Stimulated activated CD4-positive, alpha-beta T cell treated with anti-CD3 and anti-CD28 coated beads, TNF-alpha, amount 100 ng/mL, for 4 hours (primary cell): ENCODE results near the gene HACL1.
"Not testable (repeated sequence)": the region's sequence is repeated elsewhere in the genome, so short reads cannot be mapped to it uniquely, and the experiment has no call there.

Experiments used
- DNase-seq, 3 experiments: peaks; one replicate each; pipeline ENCODE4 v3.0.0-alpha.2; 2020; ENCODE audit warnings: low read depth in 3 of 3

The HACL1 gene

GRCh38 chr3:15581471-15582394, 19.6 kb downstream of the HACL1 start:
- DNase-seq, result no peak

- DNase-seq, result no peak
Measured at GRCh38 chr3:15579051-15579450, 22.3 kb downstream of the HACL1 start.

GRCh38 chr3:15578289-15578867, 23.0 kb downstream of the HACL1 start:
- no peak for DNase-seq

GRCh38 chr3:15576475-15576874, 24.9 kb downstream of the HACL1 start:
- DNase-seq, result no peak

GRCh38 chr3:15575446-15575845, 25.9 kb downstream of the HACL1 start:
- DNase-seq, result no peak

GRCh38 chr3:15572138-15572537, 29.2 kb downstream of the HACL1 start:
- DNase-seq, result no peak

GRCh38 chr3:15563190-15563589, 38.2 kb downstream of the HACL1 start:
- no peak for DNase-seq

GRCh38 chr3:15562560-15562959, 38.8 kb downstream of the HACL1 start:
- no peak for DNase-seq

GRCh38 chr3:15558581-15558980, 42.8 kb downstream of the HACL1 start:
- no peak for DNase-seq

- DNase-seq, result peak in 2 of 3 experiments; percentile 5 to 22
Measured at GRCh38 chr3:15557511-15557946, 43.8 kb downstream of the HACL1 start.

- DNase-seq, result no peak
Measured at GRCh38 chr3:15556512-15556911, 44.9 kb downstream of the HACL1 start.

GRCh38 chr3:15553749-15554148, 47.6 kb downstream of the HACL1 start:
- DNase-seq, result no peak

GRCh38 chr3:15551902-15552301, 49.5 kb downstream of the HACL1 start:
- no peak for DNase-seq

- DNase-seq, result no peak
Measured at GRCh38 chr3:15549846-15550245, 51.5 kb downstream of the HACL1 start.

GRCh38 chr3:15542614-15543013, 58.8 kb downstream of the HACL1 start:
- DNase-seq, result no peak

GRCh38 chr3:15541371-15541770, 60.0 kb downstream of the HACL1 start:
- no peak for DNase-seq

GRCh38 chr3:15539066-15539465, 62.3 kb downstream of the HACL1 start:
- no peak for DNase-seq

GRCh38 chr3:15538345-15538744, 63.0 kb downstream of the HACL1 start:
- no peak for DNase-seq

- DNase-seq, result no peak
Measured at GRCh38 chr3:15536856-15537255, 64.5 kb downstream of the HACL1 start.

GRCh38 chr3:15535732-15536131, 65.6 kb downstream of the HACL1 start:
- peak in 2 of 3 experiments; percentile 27 to 37 for DNase-seq

- not testable (repeated sequence) for DNase-seq
Measured at GRCh38 chr3:15532614-15533013, 68.8 kb downstream of the HACL1 start.

GRCh38 chr3:15531346-15531745, 70.0 kb downstream of the HACL1 start:
- DNase-seq, result no peak

- DNase-seq, result no peak
Measured at GRCh38 chr3:15528854-15529537, 72.4 kb downstream of the HACL1 start.
